Liver (tissue), 9 donors: ENCODE results near the gene TMEM53. TPM values are rescaled to one million over a fixed set of nuclear protein-coding genes. Genes with fewer than 3 reads are reported as not detected.

Experiments used
- DNase-seq: peaks from one replicate; pipeline ENCODE4 v3.0.0-alpha.2; 2017; ENCODE audit warnings: low spot score
- H3K27ac ChIP-seq, 2 donors: one replicate each; pipeline ENCODE4 v1.7.0; 2013; ENCODE audit warnings: inconsistent platforms in 2 of 2, low read length in 2 of 2, control low read depth in 1 of 2, low read depth in 1 of 2, mild to moderate bottlenecking in 1 of 2
- H3K27me3 ChIP-seq, 4 donors: one replicate each; pipeline versions ENCODE4 v1.6.1 to v1.7.0; 2013; ENCODE audit warnings: low read length in 3 of 4, inconsistent platforms in 1 of 4, mild to moderate bottlenecking in 1 of 4, moderate library complexity in 1 of 4; ENCODE audit not compliant: control insufficient read depth in 4 of 4, insufficient read depth in 4 of 4
- H3K36me3 ChIP-seq, 4 donors: one replicate each; pipeline versions ENCODE4 v1.6.1 to v1.7.0; 2013; ENCODE audit warnings: low read length in 3 of 4, mild to moderate bottlenecking in 3 of 4, low read depth in 1 of 4, moderate library complexity in 1 of 4; ENCODE audit not compliant: control insufficient read depth in 4 of 4, insufficient read depth in 3 of 4
- H3K4me1 ChIP-seq, 4 donors: one replicate each; pipeline versions ENCODE4 v1.6.1 to v1.7.0; 2013; ENCODE audit warnings: low read length in 3 of 4, mild to moderate bottlenecking in 3 of 4, moderate library complexity in 1 of 4; ENCODE audit not compliant: control insufficient read depth in 4 of 4, insufficient read depth in 4 of 4
- H3K4me3 ChIP-seq, 3 donors: one replicate each; pipeline versions ENCODE4 v1.6.1 to v1.7.0; 2013; ENCODE audit warnings: low read length in 3 of 3, control low read depth in 1 of 3, low read depth in 1 of 3, mild to moderate bottlenecking in 1 of 3
- H3K9ac ChIP-seq, 2 donors: one replicate each; pipeline ENCODE4 v1.7.0; 2013; ENCODE audit warnings: low read length in 2 of 2, mild to moderate bottlenecking in 2 of 2, moderate library complexity in 2 of 2, control low read depth in 1 of 2, low read depth in 1 of 2
- H3K9me3 ChIP-seq, 4 donors: one replicate each; pipeline versions ENCODE4 v1.6.1 to v1.7.0; 2013; ENCODE audit warnings: low read length in 3 of 4; ENCODE audit not compliant: control insufficient read depth in 4 of 4
- ATF3 ChIP-seq: IDR thresholded peaks from 2 replicates; pipeline ENCODE4 v1.6.1; 2016; ENCODE audit warnings: antibody characterized with exemption
- EGR1 ChIP-seq, 2 donors: IDR thresholded peaks; 2 replicates each; pipeline ENCODE4 v1.6.1; 2016 to 2018; ENCODE audit warnings: antibody characterized with exemption in 2 of 2, low read depth in 2 of 2
- FOXA1 ChIP-seq: IDR thresholded peaks from 2 replicates; pipeline ENCODE4 v1.6.1; 2016; ENCODE audit warnings: antibody characterized with exemption
- FOXA2 ChIP-seq: IDR thresholded peaks from 2 replicates; pipeline ENCODE4 v1.6.1; 2016; ENCODE audit warnings: antibody characterized with exemption
- GABPA ChIP-seq, 2 donors: IDR thresholded peaks in 1 of 2; conservative IDR thresholded peaks in 1 of 2; 2 replicates each; pipeline ENCODE4 v1.6.1; 2016; ENCODE audit warnings: antibody characterized with exemption in 2 of 2, mild to moderate bottlenecking in 1 of 2, moderate library complexity in 1 of 2
- HNF4A ChIP-seq, 2 donors: conservative IDR thresholded peaks; 2 replicates each; pipeline ENCODE4 v1.6.1; 2016; ENCODE audit warnings: antibody characterized with exemption in 2 of 2, mild to moderate bottlenecking in 2 of 2
- HNF4G ChIP-seq: IDR thresholded peaks from 2 replicates; pipeline ENCODE4 v1.6.1; 2016; ENCODE audit warnings: antibody characterized with exemption
- JUND ChIP-seq, 2 donors: IDR thresholded peaks; 2 replicates each; pipeline ENCODE4 v1.6.1; 2016; ENCODE audit warnings: antibody characterized with exemption in 2 of 2
- MAX ChIP-seq: IDR thresholded peaks from 2 replicates; pipeline ENCODE4 v1.6.1; 2016; ENCODE audit warnings: antibody characterized with exemption
- NR2F2 ChIP-seq: IDR thresholded peaks from 2 replicates; pipeline ENCODE4 v1.6.1; 2016; ENCODE audit warnings: antibody characterized with exemption
- RAD21 ChIP-seq, 2 donors: IDR thresholded peaks; 2 replicates each; pipeline ENCODE4 v1.6.1; 2016; ENCODE audit warnings: antibody characterized with exemption in 2 of 2, mild to moderate bottlenecking in 2 of 2
- RXRA ChIP-seq, 2 donors: IDR thresholded peaks; 2 replicates each; pipeline ENCODE4 v1.6.1; 2017 to 2018; ENCODE audit warnings: antibody characterized with exemption in 2 of 2, mild to moderate bottlenecking in 1 of 2
- SP1 ChIP-seq: IDR thresholded peaks from 2 replicates; pipeline ENCODE4 v1.6.1; 2018; ENCODE audit warnings: antibody characterized with exemption, mild to moderate bottlenecking
- TAF1 ChIP-seq: conservative IDR thresholded peaks from 2 replicates; pipeline ENCODE4 v1.6.1; 2016; ENCODE audit warnings: antibody characterized with exemption, mild to moderate bottlenecking
- YY1 ChIP-seq: IDR thresholded peaks from 2 replicates; pipeline ENCODE4 v1.6.1; 2016; ENCODE audit warnings: antibody characterized with exemption, mild to moderate bottlenecking
- ZBTB33 ChIP-seq: IDR thresholded peaks from 2 replicates; pipeline ENCODE4 v1.6.1; 2016; ENCODE audit warnings: antibody characterized with exemption
- WGBS: extraction: QIAGEN DNeasy Blood & Tissue Kit; methylation state at CpG from one replicate; pipeline ENCODE4 v1.1.7; 2013; 5-methylcytosine and 5-hydroxymethylcytosine counted together
- polyA plus RNA-seq, 2 donors: library from polyadenylated mRNA; stranded (reverse) in 1 of 2; unstranded in 1 of 2; fragments of 200-250 nt in 1 of 2; fragments of >200 nt in 1 of 2; fragmentation: Nextera tagmentation in 1 of 2; extraction: Ambion mirVana in 1 of 2; gene quantifications; one replicate each; pipeline versions ENCODE4 v1.2.1 to v1.2.3, GENCODE V29; 2013 to 2015
- total RNA-seq, 2 donors: library from RNA; depleted of rRNA; stranded (reverse); fragments of >200 nt; gene quantifications; one replicate each; pipeline ENCODE4 v1.2.3, GENCODE V29; 2014
- TF ChIP-seq, protein P1 (sequence below): fragments of 150-350 bp; IDR thresholded peaks from 2 replicates; pipeline ENCODE4 v1.5.1; 2017; ENCODE audit warnings: improper control_type of control experiment, low read depth, low read length; ENCODE audit not compliant: missing input control
- TF ChIP-seq, protein P2 (sequence below): IDR thresholded peaks from 2 replicates; pipeline ENCODE4 v1.6.1; 2016; ENCODE audit warnings: antibody characterized with exemption, mild to moderate bottlenecking
- donor health status: healthy.
- donor health status: healthy.
- donor health status: healthy.
- donor health status: healthy.
- donor health status: healthy.

TMEM53 gene
- total and polyA plus RNA-seq, 4 donors: 9.9 to 89.2 (median 29.4) TPM

DNA sequence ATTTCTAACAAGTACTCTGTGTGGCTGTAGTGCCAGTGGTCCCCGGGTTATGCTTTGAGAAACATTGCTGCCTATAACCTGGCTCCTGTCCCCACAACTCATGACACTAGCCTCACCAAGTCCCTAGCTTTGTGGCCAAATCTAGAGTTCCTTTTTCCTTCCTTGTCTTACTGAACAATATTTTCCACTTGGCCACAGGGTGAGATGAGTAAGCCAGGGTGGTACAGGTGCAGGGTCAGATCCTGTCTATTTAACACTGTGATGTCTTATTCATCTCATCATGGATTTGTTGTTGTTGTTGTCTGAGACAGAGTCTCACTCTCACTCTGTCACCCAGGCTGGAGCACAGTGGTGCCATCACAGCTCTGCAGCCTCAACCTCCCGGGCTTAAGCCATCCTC is 18.9 kb upstream of the TMEM53 start (continued):
- TF ChIP-seq FOXA2 (no peak), YY1 (no peak)

DNA sequence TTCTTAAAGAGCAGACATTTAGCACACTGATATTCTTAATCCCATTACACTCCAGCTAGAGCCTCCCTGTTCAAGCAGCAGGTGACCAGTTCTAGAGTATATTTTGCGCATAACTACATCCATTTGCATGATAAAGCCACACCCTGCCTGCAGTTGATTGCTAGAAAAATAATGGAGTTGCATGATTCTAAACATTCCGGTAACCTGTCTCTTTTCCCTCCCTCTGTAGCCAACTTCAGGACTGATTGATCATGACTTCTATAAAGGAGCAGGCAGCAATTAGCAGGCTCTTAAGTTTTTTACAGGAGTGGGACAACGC is 15.1 kb upstream of the TMEM53 start:
- no peak overlapping the region for H3K27ac ChIP-seq
- no peak overlapping the region for H3K9ac ChIP-seq
- no peak overlapping the region for H3K4me3 ChIP-seq
- no peaks in the 10 kb centered on the region for H3K27me3 ChIP-seq
- WGBS: 89% methylated on average over 3 of the region's 3 CpGs
- no peaks in the 10 kb centered on the region for H3K4me1 ChIP-seq
- H3K9me3 ChIP-seq: no peaks in the 10 kb centered on the region
- no peaks in the 10 kb centered on the region for H3K36me3 ChIP-seq
- no peak for DNase-seq
- TF ChIP-seq NR2F2: no peak
- TF ChIP-seq JUND (IDR thresholded peaks at IDR 0.05): no peak
- TF ChIP-seq ATF3: no peak
- no peak for TF ChIP-seq FOXA2
- TF ChIP-seq HNF4G: no peak
- TF ChIP-seq TAF1: no peak
- TF ChIP-seq, protein P1, sequence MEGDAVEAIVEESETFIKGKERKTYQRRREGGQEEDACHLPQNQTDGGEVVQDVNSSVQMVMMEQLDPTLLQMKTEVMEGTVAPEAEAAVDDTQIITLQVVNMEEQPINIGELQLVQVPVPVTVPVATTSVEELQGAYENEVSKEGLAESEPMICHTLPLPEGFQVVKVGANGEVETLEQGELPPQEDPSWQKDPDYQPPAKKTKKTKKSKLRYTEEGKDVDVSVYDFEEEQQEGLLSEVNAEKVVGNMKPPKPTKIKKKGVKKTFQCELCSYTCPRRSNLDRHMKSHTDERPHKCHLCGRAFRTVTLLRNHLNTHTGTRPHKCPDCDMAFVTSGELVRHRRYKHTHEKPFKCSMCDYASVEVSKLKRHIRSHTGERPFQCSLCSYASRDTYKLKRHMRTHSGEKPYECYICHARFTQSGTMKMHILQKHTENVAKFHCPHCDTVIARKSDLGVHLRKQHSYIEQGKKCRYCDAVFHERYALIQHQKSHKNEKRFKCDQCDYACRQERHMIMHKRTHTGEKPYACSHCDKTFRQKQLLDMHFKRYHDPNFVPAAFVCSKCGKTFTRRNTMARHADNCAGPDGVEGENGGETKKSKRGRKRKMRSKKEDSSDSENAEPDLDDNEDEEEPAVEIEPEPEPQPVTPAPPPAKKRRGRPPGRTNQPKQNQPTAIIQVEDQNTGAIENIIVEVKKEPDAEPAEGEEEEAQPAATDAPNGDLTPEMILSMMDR: no peak
- TF ChIP-seq ZBTB33: no peak
- no peak for TF ChIP-seq YY1
- no peak for TF ChIP-seq FOXA1
- TF ChIP-seq HNF4A (conservative IDR thresholded peaks at IDR 0.05): no peak
- no peak for TF ChIP-seq SP1
- TF ChIP-seq RXRA (IDR thresholded peaks at IDR 0.05): no peak
- no peak for TF ChIP-seq MAX
- no peak for TF ChIP-seq RAD21 (IDR thresholded peaks at IDR 0.05)
- TF ChIP-seq EGR1 (IDR thresholded peaks at IDR 0.05; ENCODE audit: low read depth in 2 of 2): no peak
- TF ChIP-seq, protein P2, sequence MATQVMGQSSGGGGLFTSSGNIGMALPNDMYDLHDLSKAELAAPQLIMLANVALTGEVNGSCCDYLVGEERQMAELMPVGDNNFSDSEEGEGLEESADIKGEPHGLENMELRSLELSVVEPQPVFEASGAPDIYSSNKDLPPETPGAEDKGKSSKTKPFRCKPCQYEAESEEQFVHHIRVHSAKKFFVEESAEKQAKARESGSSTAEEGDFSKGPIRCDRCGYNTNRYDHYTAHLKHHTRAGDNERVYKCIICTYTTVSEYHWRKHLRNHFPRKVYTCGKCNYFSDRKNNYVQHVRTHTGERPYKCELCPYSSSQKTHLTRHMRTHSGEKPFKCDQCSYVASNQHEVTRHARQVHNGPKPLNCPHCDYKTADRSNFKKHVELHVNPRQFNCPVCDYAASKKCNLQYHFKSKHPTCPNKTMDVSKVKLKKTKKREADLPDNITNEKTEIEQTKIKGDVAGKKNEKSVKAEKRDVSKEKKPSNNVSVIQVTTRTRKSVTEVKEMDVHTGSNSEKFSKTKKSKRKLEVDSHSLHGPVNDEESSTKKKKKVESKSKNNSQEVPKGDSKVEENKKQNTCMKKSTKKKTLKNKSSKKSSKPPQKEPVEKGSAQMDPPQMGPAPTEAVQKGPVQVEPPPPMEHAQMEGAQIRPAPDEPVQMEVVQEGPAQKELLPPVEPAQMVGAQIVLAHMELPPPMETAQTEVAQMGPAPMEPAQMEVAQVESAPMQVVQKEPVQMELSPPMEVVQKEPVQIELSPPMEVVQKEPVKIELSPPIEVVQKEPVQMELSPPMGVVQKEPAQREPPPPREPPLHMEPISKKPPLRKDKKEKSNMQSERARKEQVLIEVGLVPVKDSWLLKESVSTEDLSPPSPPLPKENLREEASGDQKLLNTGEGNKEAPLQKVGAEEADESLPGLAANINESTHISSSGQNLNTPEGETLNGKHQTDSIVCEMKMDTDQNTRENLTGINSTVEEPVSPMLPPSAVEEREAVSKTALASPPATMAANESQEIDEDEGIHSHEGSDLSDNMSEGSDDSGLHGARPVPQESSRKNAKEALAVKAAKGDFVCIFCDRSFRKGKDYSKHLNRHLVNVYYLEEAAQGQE: no peak
- TF ChIP-seq GABPA (IDR thresholded peaks at IDR 0.05 in 1 of 2, conservative IDR thresholded peaks at IDR 0.05 in 1 of 2): no peak
